Esophagus squamous epithelium (tissue), 5 donors: ENCODE measurements around the gene LONRF2. TPM values are rescaled to one million over a fixed set of nuclear protein-coding genes. Genes with fewer than 3 reads are reported as not detected.
"Not testable (repeated sequence)": the region's sequence is repeated elsewhere in the genome, so short reads cannot be mapped to it uniquely, and the experiment has no call there.

ENCODE experiments used
- DNase-seq: peaks from one replicate; lab custom pipeline; 2025; lab: John Stamatoyannopoulos, UW
- H3K27ac ChIP-seq, 4 donors: fragments of 200-600 bp; sonication (generic); one replicate each; pipeline ENCODE4 v1.5.1; 2016 to 2019; ENCODE audit warnings: mild to moderate bottlenecking in 1 of 4
- H3K27me3 ChIP-seq, 4 donors: fragments of 200-600 bp; sonication (generic); 1 replicate in 3 of 4; 2 replicates in 1 of 4; pipeline versions ENCODE4 v1.5.1 to v1.6.0; 2017 to 2021; ENCODE audit warnings: antibody characterized with exemption in 1 of 4
- H3K36me3 ChIP-seq, 3 donors: fragments of 200-600 bp; sonication (generic); one replicate each; pipeline ENCODE4 v1.5.1; 2016 to 2019
- H3K4me1 ChIP-seq, 3 donors: fragments of 200-600 bp; sonication (generic); one replicate each; pipeline ENCODE4 v1.5.1; 2017 to 2019
- H3K4me3 ChIP-seq, 4 donors: fragments of 200-600 bp; sonication (generic); 1 replicate in 3 of 4; 2 replicates in 1 of 4; pipeline ENCODE4 v1.5.1; 2016 to 2019; ENCODE audit warnings: mild to moderate bottlenecking in 2 of 4, moderate library complexity in 1 of 4
- H3K9me3 ChIP-seq, 3 donors: fragments of 200-600 bp; sonication (generic); one replicate each; pipeline ENCODE4 v1.5.1; 2016 to 2019
- POLR2A ChIP-seq, 4 donors: fragments of 450-650 bp; IDR thresholded peaks; one replicate each; pipeline ENCODE4 v1.6.1; 2017; ENCODE audit warnings: antibody characterized with exemption in 4 of 4, mild to moderate bottlenecking in 4 of 4, moderate library complexity in 3 of 4
- WGBS, 2 donors: methylation state at CpG; one replicate each; pipeline ENCODE4 v1.1.5; 2018; 5-methylcytosine and 5-hydroxymethylcytosine counted together
- intact Hi-C: fragments of 100-400 bp; cut with DNase I; formaldehyde crosslinking; loops from one replicate; pipeline ENCODE4 v1.15.0; 2022
- total RNA-seq, 4 donors: library from RNA; depleted of rRNA; stranded (reverse); fragments of >200 nt; gene quantifications; one replicate each; pipeline ENCODE4 v1.1.0, GENCODE V29; 2016
- TF ChIP-seq, protein P1 (sequence below), 6 experiments: fragments of 450-650 bp in 4 of 6; fragments of 200-600 bp in 2 of 6; sonication (generic) in 2 of 6; IDR thresholded peaks; one replicate each; pipeline ENCODE4 v1.5.1; 2016 to 2019; ENCODE audit warnings: antibody characterized with exemption in 6 of 6, mild to moderate bottlenecking in 4 of 6, moderate library complexity in 4 of 6
- donor health status: DM: yes; HTN: yes; CAD: no.

LONRF2 gene
- total RNA-seq, 4 donors from 2014 or later: 0.42 to 6.1 (median 1.0) TPM

DNA sequence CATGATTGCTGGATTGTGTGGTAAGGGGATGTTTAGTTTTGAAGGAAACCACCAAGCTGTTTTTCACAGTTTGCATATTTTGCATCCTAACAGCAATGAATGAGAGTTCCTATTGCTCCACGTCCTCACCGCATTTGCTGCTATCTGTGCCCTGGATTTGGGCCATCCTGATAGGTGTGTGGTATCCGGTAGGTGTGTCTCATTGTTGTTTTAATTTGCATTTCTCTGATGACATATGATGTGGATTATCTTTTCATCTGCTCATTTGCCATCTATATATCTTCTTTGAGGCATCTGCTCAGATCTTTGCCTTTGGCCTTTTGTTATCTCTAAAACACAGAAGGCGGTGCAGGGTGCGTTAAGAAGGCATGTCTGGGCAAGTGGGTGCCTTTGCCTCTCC, 73.3 kb downstream of the LONRF2 start:
- intact Hi-C loops: no loop called here
- TF ChIP-seq, protein P1, sequence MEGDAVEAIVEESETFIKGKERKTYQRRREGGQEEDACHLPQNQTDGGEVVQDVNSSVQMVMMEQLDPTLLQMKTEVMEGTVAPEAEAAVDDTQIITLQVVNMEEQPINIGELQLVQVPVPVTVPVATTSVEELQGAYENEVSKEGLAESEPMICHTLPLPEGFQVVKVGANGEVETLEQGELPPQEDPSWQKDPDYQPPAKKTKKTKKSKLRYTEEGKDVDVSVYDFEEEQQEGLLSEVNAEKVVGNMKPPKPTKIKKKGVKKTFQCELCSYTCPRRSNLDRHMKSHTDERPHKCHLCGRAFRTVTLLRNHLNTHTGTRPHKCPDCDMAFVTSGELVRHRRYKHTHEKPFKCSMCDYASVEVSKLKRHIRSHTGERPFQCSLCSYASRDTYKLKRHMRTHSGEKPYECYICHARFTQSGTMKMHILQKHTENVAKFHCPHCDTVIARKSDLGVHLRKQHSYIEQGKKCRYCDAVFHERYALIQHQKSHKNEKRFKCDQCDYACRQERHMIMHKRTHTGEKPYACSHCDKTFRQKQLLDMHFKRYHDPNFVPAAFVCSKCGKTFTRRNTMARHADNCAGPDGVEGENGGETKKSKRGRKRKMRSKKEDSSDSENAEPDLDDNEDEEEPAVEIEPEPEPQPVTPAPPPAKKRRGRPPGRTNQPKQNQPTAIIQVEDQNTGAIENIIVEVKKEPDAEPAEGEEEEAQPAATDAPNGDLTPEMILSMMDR (IDR thresholded peaks at IDR 0.05): no peak
- TF ChIP-seq POLR2A (IDR thresholded peaks at IDR 0.05): no peak
- Histone ChIP-seq H3K9me3 (no peaks in the 10 kb centered on the region), H3K36me3 (no peaks in the 10 kb centered on the region), H3K4me3 (no peak overlapping the region), H3K4me1 (no peaks in the 10 kb centered on the region), H3K27me3 (peaks cover 0 to 5% (median 0%) of the 10 kb centered on the region in 4 donors), H3K27ac (no peak overlapping the region)
- WGBS, 2 donors: 71 to 76% methylated on average over 5 of the region's 5 CpGs
- DNase-seq: no peak

DNA sequence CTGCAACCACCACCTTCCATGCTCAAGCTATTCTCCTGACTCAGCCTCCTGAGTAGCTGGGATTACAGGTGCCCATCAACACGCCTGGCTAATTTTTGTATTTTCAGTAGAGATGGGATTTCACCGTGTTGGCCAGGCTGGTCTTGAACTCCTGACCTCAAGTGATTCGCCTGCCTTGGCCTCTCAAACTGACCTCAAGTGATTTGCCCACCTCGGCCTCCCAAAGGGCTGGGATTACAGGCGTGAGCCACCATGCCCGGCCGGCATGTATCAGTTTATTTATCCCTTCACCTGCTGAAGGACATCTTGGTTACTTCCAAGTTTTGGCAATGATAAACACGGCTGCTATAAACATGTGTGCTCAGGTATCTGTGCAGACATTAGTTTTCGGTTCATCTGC, 73.7 kb downstream of the LONRF2 start:
- H3K9me3 ChIP-seq, H3K27me3 ChIP-seq, H3K4me1 ChIP-seq, intact Hi-C loops, DNase-seq, H3K27ac ChIP-seq, H3K4me3 ChIP-seq, H3K36me3 ChIP-seq: not testable (repeated sequence)
- 77 to 84% methylated on average over 4 to 8 of the region's 9 CpGs for WGBS, 2 donors

DNA sequence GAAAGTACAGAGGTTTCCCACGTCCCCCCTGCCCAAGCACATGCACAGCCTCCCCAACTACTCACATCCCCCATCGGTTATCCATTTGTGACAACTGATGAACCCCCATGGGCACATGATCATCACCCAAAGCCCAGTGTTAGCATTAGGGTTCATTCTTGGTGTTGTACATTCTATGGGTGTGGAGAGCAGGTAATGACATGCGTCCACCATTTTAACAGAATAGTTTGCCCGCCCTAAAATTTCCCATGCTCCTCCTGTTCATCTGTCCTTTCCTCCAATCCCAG, 74.3 kb downstream of the LONRF2 start:
- intact Hi-C loops: no loop called here
- Histone ChIP-seq H3K4me1 (no peaks in the 10 kb centered on the region), H3K27me3 (peaks cover 0 to 5% (median 0%) of the 10 kb centered on the region in 4 donors), H3K27ac (no peak overlapping the region), H3K4me3 (no peak overlapping the region), H3K36me3 (no peaks in the 10 kb centered on the region), H3K9me3 (no peaks in the 10 kb centered on the region)
- no peak for DNase-seq
- 67 to 75% methylated on average over 4 of the region's 4 CpGs for WGBS, 2 donors
- TF ChIP-seq, protein P1 (IDR thresholded peaks at IDR 0.05): no peak
- no peak for TF ChIP-seq POLR2A (IDR thresholded peaks at IDR 0.05)

DNA sequence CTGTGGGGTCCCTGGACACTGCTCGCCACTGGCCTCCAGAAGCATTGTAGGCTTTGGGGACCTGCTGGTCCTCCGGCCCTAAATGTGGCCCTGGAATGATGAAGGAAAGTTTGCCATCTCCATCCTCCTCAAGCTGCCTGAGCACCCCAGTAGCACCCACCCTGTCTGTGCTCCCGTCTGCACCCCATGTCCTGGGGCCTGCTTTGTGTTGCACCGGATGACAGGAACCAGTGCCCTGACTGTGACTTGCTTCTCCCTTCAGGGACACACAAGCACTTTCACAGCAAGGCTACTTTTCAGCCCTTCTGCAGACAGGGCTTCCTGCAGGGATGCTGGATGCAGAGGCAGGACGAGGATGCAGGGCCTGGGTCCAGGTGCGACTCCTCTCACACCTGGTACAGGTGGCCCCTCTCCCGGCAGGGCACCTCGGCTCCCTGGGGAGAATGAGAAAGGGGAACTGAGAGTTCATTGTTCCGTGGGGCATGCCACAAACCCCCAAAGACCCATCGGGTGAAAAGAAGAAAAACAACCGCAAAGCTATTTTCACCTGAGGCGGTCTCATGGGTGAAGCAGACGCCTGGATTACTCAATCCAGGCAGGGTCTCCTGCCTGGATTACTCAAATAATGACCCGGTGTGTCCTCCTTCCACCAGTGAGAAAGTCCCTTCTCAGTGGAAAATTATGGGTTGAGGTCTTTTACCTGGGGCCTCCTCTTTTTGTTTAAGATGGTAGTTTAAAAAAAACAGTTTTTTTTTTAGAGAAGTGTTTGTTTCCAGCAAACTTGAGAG, 74.9 kb downstream of the LONRF2 start:
- Histone ChIP-seq H3K27me3 (peaks cover 0 to 7% (median 0%) of the 10 kb centered on the region in 4 donors), H3K4me1 (peaks cover 0 to 5% (median 0%) of the 10 kb centered on the region in 3 donors), H3K9me3 (no peaks in the 10 kb centered on the region), H3K27ac (no peak overlapping the region), H3K4me3 (no peak overlapping the region), H3K36me3 (no peaks in the 10 kb centered on the region)
- no peak for DNase-seq
- TF ChIP-seq, protein P1 (IDR thresholded peaks at IDR 0.05): no peak
- no peak for TF ChIP-seq POLR2A (IDR thresholded peaks at IDR 0.05)
- intact Hi-C loops: no loop called here
- 66 to 72% methylated on average over 9 to 12 of the region's 14 CpGs for WGBS, 2 donors

DNA sequence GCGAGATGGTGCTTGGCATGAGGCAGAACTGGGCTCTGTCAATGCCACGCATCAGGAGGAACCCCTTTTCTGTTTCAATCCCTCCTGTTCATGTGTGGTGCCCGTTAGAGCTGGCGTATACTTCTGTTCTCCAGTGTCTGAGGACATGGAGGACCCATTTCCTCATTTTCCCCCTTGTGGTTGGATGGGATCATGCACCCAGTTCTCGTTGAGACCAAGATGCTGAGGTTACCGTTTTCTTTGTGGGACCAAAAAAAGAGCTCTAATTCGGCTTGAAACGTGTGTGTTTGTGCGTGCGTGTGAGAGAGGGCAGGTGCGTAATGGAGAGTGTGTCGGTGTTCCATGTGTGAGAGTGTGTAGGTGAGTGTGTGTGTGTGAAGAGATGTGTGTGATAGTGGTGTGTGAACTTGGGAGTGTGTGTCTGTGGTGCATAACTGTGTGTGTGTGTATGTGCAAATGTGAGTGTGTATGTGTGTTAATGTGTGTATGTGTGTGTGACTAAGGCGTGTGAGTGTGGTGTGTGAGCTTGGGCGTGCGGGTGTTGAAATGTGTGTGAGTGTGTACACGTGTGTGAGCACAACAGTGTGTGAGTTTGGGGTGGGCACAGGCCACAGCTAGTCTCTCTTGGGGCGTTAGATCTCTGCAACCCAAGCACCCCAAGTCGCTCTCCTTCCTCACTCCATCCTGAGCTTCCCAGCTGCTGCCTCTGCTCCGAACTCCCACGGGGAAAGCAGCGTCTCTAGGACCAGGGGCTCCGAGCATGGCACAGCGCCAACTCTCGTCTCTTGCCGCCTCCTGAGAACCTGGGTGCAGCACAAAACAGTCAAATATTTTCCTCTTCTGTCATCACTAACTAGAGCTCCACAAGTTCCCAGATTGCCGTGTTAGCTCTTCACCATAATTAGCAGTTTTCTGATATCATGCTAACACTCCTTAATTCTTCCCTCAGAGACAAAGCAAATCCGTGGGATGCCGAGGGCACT, 75.8 kb downstream of the LONRF2 start:
- Histone ChIP-seq H3K9me3 (no peaks in the 10 kb centered on the region), H3K4me3 (no peak overlapping the region), H3K27ac (no peak overlapping the region), H3K27me3 (peaks cover 0 to 9% (median 0%) of the 10 kb centered on the region in 4 donors), H3K4me1 (peaks cover 0 to 5% (median 0%) of the 10 kb centered on the region in 3 donors), H3K36me3 (no peaks in the 10 kb centered on the region)
- WGBS, 2 donors: 66 to 74% methylated on average over 20 to 26 of the region's 28 CpGs
- TF ChIP-seq, protein P1 (IDR thresholded peaks at IDR 0.05): peak in 5 of 6 experiments; percentile 24 to 47 (median 25)
- TF ChIP-seq POLR2A (IDR thresholded peaks at IDR 0.05): no peak
- intact Hi-C loops: no loop called here
- no peak for DNase-seq
